GM20431 (cell line): ENCODE data around the gene ARL11.
"Not testable (repeated sequence)": the region's sequence is repeated elsewhere in the genome, so short reads cannot be mapped to it uniquely, and the experiment has no call there.

Source experiments
- in situ Hi-C: fragments of 300-500 bp; cut with MseI, MboI; formaldehyde crosslinking; loops from one replicate; pipeline ENCODE4 v1.15.0; 2020; ENCODE audit warnings: low sequenced_read_pairs; ENCODE audit not compliant: unreplicated experiment

Gene ARL11

DNA sequence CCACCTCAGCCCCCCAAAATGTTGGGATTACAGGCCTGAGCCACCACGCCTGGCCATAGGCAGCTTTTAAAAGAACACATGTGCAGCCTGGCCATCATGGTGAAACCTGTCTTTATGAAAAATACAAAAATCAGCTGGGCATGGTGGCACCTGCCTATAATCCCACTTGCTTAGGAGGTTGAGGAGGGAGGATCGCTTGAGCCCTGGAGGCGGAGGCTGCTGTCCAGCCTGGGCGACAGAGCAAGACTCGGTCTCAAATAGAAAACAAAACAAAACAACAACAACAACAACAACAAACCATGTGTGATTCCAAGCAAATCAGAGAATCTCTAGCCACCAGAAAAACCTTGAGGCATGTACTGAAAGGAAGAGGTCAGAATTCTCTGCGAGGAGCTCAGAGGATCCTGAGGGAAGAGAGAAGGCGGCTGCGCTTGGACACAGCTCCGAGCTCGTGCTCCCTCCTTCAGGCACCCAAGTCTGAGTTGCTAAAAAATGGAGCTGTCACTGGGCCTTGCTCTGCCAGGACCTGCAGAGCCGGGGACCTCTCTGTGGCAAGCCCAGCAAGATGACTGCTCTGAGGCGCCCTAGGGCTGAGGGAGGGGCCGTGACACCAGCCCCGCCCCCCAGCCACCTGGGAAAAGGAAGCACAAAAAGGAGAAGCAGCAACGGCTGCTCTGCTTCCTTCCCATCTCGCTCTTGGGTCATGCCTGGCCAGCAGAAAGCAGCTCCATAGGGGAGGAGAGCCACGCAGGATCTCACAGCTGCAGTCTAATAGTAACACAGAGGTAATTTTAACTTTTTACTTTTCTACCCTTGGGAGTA lies at the start of gene ARL11:
Gene ARL11 (plus strand): TSS at position 677 of the 822 bp plus-strand sequence. CDS start 1,941 bp downstream, outside the sequence.
- in situ Hi-C loops = no loop called here

DNA sequence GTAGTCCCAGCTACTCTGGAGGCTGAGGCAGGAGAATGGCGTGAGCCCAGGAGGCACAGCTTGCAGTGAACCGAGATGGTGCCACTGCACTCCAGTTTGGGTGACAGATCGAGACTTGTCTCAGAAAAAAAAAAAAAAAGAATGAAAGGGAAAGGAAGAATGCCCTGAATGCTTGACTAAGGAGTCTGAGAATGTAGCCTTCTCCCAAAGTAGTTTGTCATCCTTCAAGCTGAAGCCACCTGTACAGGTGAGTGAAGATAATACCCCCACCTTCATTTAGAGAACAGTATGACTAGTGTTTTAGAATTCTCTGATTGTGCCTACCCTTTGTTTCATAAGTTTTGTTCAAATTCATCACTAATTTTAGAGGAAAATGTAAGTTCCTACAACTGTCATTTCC lies 48.8 kb upstream of the ARL11 start:
- in situ Hi-C loops = no loop called here

DNA sequence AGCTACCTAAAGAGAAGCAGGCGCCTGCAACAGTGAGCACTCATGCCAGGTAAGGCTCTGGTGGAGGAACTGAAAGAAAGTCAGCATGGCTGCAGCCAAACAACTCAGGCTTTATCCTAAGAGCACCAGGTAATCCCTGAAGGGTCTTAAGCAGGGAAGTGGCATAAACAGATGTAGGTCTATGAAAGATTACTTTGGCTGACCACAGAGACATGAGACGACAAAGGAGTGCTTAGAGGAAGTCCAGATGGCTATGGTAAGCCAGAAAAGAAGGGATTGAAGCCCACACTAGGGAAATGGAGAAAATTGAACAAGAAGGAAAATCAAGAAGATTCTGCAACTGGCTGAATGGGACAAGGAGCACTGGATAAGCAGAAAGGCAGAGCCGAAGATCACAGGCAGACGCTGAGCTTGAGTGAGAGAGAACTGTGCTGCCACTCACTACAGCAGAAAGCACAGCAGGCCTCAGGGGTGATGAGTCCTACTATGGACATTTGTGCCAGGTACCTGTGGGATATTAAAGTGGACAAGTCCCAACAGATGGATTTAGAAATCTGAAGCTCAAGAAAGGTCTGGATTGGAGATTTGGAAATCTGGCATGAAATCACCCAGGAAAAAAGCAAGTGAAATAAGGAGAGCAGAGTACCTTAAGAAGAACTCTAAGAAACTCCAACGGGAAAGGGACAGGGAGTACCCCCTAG lies 47.2 kb upstream of the ARL11 start:
- in situ Hi-C loops = no loop called here

DNA sequence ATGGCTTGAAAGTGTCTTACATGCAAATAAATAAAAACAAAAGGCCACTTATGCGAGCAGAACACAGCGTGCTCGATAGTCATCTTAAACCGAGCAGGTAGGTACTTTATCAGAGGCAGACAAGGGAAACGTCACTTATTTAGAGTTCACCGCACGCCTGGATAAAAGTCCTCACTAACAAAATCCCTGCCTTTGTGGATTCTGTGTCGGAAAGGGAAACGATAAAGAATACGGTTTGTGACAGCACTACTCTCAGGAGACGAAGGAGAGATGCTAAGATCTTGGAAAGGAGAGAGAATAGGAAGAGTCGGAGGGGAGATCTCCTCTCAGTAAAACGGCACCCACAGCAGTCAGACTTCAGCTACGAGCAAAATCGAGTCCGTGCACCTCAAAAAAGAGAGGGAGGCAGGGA lies 43.5 kb upstream of the ARL11 start:
- in situ Hi-C loops = no loop called here

DNA sequence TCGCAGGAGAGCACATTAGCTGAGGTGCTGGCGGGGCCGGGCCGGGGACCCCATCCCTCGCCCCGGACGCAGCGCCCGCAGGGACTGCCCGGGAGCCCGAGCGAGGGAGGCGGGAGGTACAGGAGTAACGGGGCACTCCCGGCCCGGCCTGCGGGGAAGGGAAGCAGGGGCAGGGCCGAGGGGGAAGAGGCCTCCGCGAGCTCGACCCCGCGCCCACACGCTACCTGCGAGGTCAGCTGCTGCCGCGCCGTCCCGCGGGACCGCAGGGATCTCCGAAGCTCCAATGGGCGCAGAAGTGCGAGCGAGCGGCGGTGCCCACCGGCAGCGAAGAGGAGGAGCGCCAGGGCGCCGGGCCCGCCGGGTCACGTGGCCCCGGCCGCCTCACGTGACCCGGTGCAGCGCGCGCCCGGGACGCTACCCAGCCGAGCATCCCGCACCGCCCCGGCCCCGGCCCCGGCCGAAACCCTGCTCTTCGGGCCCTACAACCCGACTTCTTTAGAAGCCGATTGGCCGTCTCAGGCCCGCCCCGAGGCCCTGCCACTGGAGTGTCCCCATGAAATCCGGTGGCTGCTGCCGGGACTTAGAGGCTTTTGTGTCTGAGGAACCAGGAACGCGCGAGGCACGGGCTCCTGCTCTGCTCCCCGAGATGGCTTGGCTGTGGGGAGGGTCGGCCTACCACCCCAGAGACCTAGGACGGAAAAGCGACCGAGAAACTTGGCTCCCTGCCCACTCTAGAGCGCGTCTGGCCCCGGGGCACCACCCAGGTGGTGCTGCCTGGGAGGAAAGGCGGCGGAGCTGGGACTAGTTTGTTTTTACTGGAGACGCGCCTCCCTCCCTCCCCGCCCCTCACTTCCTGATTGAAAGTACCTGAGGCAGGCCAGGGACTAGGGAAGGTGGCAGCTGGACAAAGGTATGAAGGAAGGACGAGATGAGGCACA lies 42.8 kb upstream of the ARL11 start, which contains the start of gene RCBTB1:
Gene RCBTB1 (minus strand): TSS at position 339 of the 938 bp plus-strand sequence. CDS start 18,279 bp downstream, outside the sequence.
- in situ Hi-C loops = no loop called here

DNA sequence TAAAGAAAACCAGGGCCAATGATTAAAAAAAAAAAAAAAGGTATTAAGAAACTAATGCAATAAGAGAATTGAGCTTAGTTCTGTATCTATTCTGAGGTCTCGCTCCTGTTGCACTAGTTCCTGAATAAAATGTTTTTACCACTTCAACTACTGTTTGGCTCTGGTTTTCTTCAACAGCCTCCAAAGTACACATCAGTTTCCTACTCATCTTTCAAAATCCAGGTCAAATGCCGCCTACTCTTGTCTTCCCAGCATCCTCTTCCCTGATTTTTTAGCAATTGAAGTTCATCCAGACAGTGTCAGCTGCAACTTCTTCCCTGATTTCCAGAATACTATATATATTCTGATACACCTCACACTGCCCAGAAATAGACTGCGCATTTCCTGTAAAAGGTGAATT lies 41.6 kb upstream of the ARL11 start:
- in situ Hi-C loops = no loop called here

DNA sequence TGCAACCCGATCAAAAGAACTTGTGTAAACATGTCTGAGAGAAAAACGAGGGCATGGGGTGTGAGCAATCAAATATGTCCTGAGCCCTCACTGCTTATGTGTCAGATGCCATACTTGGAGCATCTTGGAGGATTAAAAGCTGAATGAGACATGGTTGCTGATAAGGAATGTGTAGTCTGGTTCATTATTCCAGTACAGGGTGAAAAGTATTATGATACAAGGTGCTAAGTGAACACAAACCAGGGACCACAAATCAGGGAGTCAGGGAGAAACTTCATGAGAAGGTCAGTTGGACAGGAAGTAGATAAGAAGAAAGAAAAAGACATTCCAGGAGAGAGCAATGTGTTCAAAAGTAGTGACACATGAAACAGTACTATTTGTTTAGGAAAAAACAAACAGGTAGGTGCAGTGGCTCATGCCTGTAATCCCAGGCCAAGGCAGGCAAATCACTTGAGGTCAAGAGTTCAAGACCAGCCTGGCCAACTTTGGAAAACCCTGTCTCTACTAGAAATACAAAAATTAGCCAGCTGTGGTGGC lies 40.9 kb upstream of the ARL11 start:
- in situ Hi-C loops = no loop called here

DNA sequence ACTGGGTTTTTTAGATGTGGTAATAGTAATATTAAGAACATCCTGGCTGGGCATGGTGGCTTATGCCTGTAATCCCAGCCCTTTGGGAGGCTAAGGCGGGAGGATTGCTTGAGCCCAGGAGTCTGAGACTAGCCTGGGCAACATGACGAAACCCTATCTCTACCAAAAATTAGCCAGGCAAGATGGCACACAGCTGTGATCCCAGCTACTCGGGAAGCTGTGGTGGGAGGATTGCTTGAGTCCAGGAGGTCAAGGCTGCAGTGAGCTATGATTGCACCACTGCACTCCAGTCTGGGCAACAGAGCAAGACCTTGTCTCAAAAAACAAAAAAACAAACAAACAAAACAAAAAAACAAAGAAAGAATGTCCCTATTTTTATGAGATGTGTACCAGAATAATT lies 37.6 kb upstream of the ARL11 start:
- in situ Hi-C loops = not testable (repeated sequence)

DNA sequence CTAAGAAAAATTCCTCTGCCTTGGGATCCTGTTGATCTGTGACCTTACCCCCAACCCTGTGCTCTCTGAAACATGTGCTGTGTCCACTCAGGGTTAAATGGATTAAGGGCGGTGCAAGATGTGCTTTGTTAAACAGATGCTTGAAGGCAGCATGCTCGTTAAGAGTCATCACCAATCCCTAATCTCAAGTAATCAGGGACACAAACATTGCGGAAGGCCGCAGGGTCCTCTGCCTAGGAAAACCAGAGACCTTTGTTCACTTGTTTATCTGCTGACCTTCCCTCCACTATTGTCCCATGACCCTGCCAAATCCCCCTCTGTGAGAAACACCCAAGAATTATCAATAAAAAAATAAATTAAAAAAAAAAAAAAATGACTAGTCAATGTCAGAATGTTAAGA lies 34.4 kb upstream of the ARL11 start:
- in situ Hi-C loops = not testable (repeated sequence)

DNA sequence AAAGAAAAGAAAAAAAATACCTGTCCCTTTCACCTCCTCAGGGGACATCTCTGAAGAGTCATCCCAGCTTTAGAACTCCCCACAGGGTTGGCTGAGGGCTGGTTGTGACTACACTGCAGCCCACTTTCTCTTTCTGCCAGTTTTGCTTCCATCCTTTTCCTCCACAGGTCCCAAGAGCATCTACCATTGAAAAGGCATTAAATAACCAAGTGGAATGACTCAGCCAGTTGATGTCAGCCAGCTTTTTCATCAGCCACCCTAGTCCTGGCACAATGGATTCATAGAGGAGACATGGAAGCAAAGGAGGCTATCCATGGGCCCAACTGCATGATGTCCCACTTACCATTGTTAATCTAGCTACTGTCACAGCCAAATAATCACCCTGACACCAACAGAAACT lies 33.7 kb upstream of the ARL11 start:
- in situ Hi-C loops = no loop called here

DNA sequence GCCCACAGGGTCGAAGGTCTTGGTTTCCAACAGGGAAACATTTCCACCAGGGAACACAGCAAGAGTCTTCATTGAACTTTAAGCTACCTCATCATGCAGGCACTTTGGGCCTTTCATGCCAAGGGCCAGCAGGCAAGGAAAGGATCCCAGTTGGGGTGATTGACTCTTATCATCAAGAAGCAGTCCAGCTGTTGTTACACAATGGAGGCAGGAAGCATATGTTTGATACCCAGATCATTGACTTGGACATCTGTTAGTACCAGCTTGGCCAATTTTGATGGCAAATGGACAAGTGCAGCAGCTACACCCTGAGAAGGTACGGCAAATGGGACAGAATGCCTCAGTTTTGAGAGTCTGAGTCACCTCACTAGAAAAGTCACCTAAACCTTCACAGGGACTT lies 32.1 kb upstream of the ARL11 start:
- in situ Hi-C loops = no loop called here

DNA sequence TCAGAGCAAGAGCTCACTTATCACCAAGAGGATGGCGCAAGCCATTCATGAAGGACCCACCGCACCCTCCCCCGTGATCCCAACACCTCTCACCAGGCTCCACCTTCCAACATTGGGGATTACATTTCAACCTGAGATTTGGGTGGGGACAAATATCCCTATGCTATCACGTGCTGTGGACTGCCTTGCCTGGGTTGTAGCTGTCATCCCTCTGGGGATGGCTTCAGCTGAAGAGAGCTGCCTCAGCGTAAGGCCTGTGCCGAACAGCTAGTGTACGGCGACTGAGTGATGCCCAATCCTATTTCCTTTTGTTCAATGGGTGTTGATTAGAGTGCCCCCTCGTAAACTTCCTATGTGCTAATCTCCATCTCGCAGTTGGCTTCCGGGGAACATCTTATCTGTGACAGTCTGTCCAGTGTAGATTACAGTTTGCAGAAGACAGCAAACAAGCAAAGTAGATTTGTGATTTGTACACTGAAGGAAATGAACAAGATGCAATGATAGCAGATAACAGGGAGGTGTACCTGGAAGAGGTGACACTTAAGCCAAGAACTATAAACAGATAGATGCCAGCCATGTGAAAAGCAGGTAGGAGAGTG lies 31.2 kb upstream of the ARL11 start:
- in situ Hi-C loops = no loop called here

DNA sequence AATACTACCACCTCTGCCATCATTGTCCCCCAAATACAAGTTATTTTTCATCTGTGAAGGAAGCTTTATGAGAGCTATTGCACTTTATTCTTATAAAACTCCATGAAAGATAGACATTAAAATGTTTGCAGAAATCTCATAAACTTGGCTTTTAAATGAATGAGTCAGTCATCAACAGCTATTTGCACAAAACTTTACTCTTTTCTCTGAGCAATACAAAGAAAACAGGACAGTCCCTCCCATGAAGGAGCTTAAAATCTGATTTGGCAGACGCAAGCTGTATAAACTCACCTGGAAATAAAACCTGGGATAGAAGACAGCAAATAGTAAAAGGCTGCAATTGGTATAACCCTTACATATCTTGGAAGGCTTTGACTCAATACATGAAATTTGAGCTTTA lies 26.3 kb upstream of the ARL11 start:
- in situ Hi-C loops = loop anchor here (10.0 to 25.0 kb wide), 2 partner anchors 190 to 297 kb away; no protein-coding TSS in a partner anchor

DNA sequence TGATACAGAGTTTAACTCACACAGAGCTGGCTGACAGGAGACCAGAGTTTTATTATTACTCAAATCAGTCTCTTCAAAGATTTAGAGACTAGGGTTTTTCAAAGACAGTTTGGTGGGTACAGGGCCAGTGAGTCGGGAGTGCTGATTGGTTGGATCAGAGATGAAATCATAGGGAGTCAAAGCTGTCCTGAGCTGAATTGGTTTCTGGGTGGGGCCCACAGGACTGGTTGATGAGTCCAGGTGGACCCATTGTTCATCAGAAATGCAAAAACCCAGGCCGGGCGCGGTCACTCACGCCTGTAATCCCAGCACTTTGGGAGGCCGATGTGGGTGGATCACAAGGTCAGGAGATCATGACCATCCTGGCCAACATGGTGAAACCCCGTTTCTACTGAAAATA lies 25.7 kb upstream of the ARL11 start:
- in situ Hi-C loops = loop anchor here (10.0 to 25.0 kb wide), 2 partner anchors 190 to 298 kb away; no protein-coding TSS in a partner anchor

DNA sequence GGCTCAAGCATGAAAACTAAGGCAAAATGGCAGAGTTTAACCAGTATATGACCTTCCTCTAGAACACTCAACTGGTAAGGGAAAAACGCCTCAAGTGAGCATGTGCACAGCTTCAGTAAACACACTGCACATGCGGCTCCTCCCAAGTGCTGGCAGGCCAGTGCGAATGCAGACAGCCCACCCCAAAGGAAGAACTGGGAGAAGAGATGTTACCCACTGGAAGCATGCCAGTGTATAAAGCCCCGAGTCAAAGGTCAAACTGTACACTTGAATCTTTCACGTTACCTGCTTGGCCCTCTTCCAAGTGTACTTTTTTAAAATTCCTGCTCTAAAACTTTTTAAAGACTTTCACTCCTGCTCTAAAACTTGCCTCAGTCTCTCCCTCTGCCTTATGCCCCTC lies 23.7 kb upstream of the ARL11 start:
- in situ Hi-C loops = loop anchor here (10.0 to 25.0 kb wide), 2 partner anchors 192 to 300 kb away; no protein-coding TSS in a partner anchor

DNA sequence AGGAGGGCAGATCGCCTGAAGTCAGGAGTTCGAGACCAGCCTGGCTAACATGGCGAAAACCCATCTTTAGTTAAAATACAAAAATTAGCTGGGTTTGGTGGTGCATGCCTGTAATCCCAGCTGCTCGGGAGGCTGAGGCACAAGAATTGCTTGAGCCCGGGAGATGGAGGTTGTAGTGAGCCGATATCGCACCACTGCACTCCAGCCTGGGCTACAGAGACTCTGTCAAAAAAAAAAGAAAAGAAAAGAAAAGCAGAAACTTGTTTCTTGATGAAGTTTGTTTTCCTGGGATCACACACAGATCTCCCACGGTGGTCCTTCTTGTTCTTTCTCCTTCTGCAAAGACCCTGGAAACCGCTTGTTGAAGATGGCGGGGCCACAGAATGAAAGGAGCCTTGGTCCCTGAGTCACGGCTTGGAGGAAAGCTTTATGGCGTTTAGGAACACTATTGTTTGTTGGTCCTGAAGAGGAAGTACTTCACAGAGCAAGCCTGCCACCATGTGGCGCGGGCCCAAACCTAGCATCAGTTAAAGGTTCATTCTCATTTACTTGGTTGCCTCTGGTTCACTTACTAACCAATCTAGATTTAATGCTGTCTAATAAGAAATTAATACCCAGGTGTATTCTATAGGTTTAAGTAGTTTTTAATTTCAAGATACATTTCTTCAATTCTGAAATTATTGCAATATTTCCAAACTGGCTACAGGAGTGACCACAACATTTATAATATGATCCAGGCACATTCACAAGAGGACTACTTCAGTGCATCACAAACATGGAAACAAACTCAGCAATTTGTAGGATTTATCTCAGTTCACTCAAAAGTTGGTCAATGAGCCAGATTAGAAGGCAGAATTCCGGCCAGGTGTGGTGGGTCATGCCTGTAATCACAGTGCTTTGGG lies 21.3 kb upstream of the ARL11 start:
- in situ Hi-C loops = loop anchor here (10.0 to 25.0 kb wide), 2 partner anchors 195 to 302 kb away; no protein-coding TSS in a partner anchor

DNA sequence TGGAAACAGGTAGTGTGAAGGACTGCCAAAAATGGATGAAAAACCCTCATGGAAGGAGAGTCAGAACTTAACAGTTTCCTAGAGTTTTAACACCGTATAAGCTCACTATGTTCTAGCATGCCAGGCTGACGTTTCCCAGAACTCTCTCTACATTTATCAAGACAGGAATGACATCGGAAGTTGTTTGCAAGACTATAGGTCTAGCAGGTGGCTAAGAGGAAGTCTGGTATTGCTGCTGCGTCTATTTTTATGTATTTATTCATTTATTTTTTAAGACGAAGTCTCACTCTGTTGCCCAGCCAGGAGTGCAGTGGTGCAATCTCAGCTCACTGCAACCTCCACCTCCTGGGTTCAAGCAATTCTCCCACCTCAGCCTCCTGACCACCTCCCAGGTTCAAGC lies 20.5 kb upstream of the ARL11 start:
- in situ Hi-C loops = loop anchor here (10.0 to 25.0 kb wide), 2 partner anchors 195 to 303 kb away; no protein-coding TSS in a partner anchor

DNA sequence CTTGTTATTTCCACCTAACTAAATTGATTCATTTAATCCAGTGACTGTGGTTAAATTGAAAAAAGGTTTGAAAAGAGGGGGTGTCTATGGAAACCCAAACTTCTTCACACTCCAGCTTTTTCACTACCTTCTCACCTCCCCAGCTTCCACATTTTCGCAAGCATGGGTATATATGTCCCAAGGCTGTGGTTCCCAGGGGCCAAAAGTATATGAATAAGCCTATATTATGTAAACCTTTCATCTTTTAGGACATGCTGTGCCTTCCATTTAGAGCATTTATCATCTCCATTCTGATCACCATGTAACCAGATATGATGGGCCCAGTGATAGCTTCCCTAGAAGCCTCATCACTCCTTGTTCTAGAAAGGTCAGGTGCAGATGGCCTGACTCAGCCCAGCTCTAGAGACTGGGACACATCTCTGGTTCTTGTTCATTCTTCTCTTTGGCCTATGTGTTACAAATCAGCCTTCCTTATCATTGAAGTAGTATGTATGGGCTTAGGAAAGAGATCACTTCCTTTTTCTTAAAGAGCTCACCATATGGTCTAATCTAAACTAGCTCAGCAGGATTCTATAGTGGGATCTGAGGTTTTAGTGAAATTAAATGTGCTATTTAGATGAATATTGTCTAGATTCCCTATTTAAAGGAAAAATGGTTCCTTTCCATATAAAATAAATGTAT lies 19.5 kb upstream of the ARL11 start:
- in situ Hi-C loops = loop anchor here (10.0 to 25.0 kb wide), 2 partner anchors 196 to 304 kb away; no protein-coding TSS in a partner anchor
